Sigmoid colon (tissue), 7 donors: ENCODE results near the gene KRR1. TPM values are rescaled to one million over a fixed set of nuclear protein-coding genes. Genes with fewer than 3 reads are reported as not detected.

Source experiments
- DNase-seq: peaks from one replicate; pipeline ENCODE4 v3.0.0-alpha.2; 2019
- H3K27ac ChIP-seq, 4 donors: fragments of 200-600 bp; sonication (generic); one replicate each; pipeline ENCODE4 v1.5.1; 2016 to 2019; ENCODE audit warnings: mild to moderate bottlenecking in 1 of 4
- H3K27me3 ChIP-seq, 3 donors: fragments of 200-600 bp; sonication (generic); one replicate each; pipeline ENCODE4 v1.5.1; 2019; ENCODE audit warnings: mild to moderate bottlenecking in 1 of 3
- H3K36me3 ChIP-seq, 4 donors: fragments of 200-600 bp; sonication (generic); one replicate each; pipeline ENCODE4 v1.5.1; 2016 to 2019
- H3K4me1 ChIP-seq, 4 donors: fragments of 200-600 bp; sonication (generic); one replicate each; pipeline ENCODE4 v1.5.1; 2017 to 2019
- H3K4me3 ChIP-seq, 4 donors: fragments of 200-600 bp; sonication (generic); one replicate each; pipeline ENCODE4 v1.5.1; 2017 to 2019; ENCODE audit warnings: mild to moderate bottlenecking in 2 of 4, moderate library complexity in 1 of 4
- H3K9me3 ChIP-seq, 4 donors: fragments of 200-600 bp in 3 of 4; sonication (generic) in 3 of 4; one replicate each; pipeline versions ENCODE4 v1.5.1 to v1.6.1; 2013 to 2019
- EP300 ChIP-seq, 4 donors: sonication (generic); formaldehyde crosslinking; IDR thresholded peaks; one replicate each; pipeline ENCODE4 v1.6.1; 2017; ENCODE audit warnings: antibody characterized with exemption in 4 of 4
- POLR2A ChIP-seq, 2 donors: fragments of 450-650 bp; IDR thresholded peaks; one replicate each; pipeline ENCODE4 v1.6.1; 2016; ENCODE audit warnings: antibody characterized with exemption in 2 of 2, mild to moderate bottlenecking in 2 of 2, moderate library complexity in 2 of 2
- POLR2AphosphoS5 ChIP-seq, 4 donors: sonication (generic); formaldehyde crosslinking; IDR thresholded peaks; one replicate each; pipeline ENCODE4 v1.6.1; 2017; ENCODE audit warnings: antibody characterized with exemption in 4 of 4
- WGBS, 2 donors: extraction: QIAGEN DNeasy Blood & Tissue Kit; methylation state at CpG; one replicate each; pipeline ENCODE4 v1.1.7; 2013; 5-methylcytosine and 5-hydroxymethylcytosine counted together
- intact Hi-C: fragments of 100-400 bp; cut with DNase I; formaldehyde crosslinking; loops from one replicate; pipeline ENCODE4 v1.15.1; 2023
- polyA plus RNA-seq, 3 donors: library from polyadenylated mRNA; stranded (reverse); fragments of 200-250 nt; gene quantifications; one replicate each; pipeline ENCODE4 v1.2.3, GENCODE V29; 2013
- total RNA-seq, 4 donors: library from RNA; depleted of rRNA; stranded (reverse); fragments of >200 nt; gene quantifications; one replicate each; pipeline ENCODE4 v1.1.0, GENCODE V29; 2016
- TF ChIP-seq, protein P1 (sequence below), 4 experiments: fragments of 450-650 bp in 3 of 4; fragments of 200-600 bp in 1 of 4; IDR thresholded peaks; one replicate each; pipeline ENCODE4 v1.5.1; 2016 to 2019; ENCODE audit warnings: antibody characterized with exemption in 4 of 4, mild to moderate bottlenecking in 3 of 4, moderate library complexity in 2 of 4
- donor health status: healthy with polysubstance abuse.
- donor health status: Bipolar disorder and iron deficiency.
- donor health status: healthy.

KRR1 gene
- total and polyA plus RNA-seq, 7 donors, result 9.7 to 40.0 (median 20.3) TPM

DNA sequence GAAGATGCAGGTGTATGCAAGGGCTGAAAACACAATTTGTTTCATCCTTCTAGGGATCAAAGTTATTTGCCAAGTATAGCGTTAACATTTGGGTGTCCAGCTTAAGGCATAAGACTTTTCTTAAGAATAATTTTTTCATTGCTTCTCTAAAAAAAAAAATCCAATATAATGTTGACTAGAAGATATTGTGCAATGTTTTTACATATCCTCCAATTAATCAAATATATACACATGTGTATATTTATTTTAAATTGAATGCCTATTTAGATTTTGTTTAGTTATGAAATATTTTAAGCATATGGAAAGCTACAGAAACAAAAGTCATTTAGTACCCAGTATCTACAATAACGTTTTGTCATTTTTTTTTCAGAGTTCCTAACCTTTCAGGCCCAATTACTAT is 28.5 kb upstream of the KRR1 start:
- intact Hi-C loops, result no loop called here
- Histone ChIP-seq H3K36me3 (no peaks in the 10 kb centered on the region), H3K27ac (no peak overlapping the region), H3K4me1 (no peaks in the 10 kb centered on the region), H3K9me3 (no peaks in the 10 kb centered on the region), H3K4me3 (no peak overlapping the region), H3K27me3 (no peaks in the 10 kb centered on the region)
- DNase-seq, result no peak
- WGBS, 2 donors, result 60 to 76% methylated on average over 2 of the region's 2 CpGs
- TF ChIP-seq EP300 (IDR thresholded peaks at IDR 0.05) (no peak), POLR2A (IDR thresholded peaks at IDR 0.05) (no peak), POLR2AphosphoS5 (IDR thresholded peaks at IDR 0.05) (no peak)
- TF ChIP-seq, protein P1, sequence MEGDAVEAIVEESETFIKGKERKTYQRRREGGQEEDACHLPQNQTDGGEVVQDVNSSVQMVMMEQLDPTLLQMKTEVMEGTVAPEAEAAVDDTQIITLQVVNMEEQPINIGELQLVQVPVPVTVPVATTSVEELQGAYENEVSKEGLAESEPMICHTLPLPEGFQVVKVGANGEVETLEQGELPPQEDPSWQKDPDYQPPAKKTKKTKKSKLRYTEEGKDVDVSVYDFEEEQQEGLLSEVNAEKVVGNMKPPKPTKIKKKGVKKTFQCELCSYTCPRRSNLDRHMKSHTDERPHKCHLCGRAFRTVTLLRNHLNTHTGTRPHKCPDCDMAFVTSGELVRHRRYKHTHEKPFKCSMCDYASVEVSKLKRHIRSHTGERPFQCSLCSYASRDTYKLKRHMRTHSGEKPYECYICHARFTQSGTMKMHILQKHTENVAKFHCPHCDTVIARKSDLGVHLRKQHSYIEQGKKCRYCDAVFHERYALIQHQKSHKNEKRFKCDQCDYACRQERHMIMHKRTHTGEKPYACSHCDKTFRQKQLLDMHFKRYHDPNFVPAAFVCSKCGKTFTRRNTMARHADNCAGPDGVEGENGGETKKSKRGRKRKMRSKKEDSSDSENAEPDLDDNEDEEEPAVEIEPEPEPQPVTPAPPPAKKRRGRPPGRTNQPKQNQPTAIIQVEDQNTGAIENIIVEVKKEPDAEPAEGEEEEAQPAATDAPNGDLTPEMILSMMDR (IDR thresholded peaks at IDR 0.05), result no peak

DNA sequence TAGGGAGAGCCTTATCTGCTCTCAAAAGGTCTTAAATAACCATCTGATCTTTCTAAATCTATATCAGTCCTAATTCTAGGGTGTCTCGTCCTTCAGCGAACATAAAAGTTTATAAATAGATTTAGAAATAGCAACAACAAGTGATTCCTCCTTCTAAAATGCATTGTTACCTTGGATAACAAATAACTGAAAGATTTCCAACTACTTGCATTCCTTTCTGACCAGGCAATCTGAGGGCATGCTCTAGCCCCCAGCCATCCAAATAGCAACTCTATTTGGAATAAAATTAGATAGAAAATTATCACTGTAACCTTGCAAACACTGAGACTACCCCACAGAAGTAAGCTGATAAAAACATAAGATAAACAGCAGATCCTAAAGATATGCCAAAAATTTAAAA is 21.8 kb upstream of the KRR1 start:
- no peak for DNase-seq
- TF ChIP-seq POLR2A (IDR thresholded peaks at IDR 0.05) (no peak), EP300 (IDR thresholded peaks at IDR 0.05) (no peak), POLR2AphosphoS5 (IDR thresholded peaks at IDR 0.05) (no peak)
- TF ChIP-seq, protein P1 (IDR thresholded peaks at IDR 0.05), result no peak
- Histone ChIP-seq H3K4me1 (no peaks in the 10 kb centered on the region), H3K9me3 (no peaks in the 10 kb centered on the region), H3K36me3 (no peaks in the 10 kb centered on the region), H3K4me3 (no peak overlapping the region), H3K27ac (no peak overlapping the region), H3K27me3 (no peaks in the 10 kb centered on the region)
- intact Hi-C loops, result no loop called here
- WGBS, 2 donors, result 93 to 96% methylated on average over 2 of the region's 2 CpGs

DNA sequence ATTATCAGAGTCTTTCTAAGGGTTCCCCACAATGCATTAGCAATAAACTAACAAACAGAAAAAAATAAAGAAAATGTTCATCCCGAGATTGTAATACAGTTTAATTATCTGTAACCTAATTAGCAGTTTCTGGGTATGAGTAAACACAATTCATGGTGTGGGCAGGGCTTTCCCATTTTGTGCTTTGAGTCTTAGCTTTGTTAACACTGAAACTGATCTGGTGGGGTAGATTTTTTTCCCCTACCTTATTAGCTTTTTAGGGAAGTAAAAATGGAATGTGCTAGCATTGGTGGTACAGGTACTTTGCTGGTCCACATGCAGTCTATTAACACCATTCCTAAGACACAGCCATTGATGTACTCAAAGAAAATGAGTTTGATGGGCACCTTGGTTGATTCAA is 18.4 kb upstream of the KRR1 start:
- no peaks in the 10 kb centered on the region for H3K27me3 ChIP-seq
- intact Hi-C loops, result no loop called here
- no peaks in the 10 kb centered on the region for H3K4me1 ChIP-seq
- TF ChIP-seq, protein P1 (IDR thresholded peaks at IDR 0.05), result no peak
- H3K36me3 ChIP-seq, result no peaks in the 10 kb centered on the region
- no peak for DNase-seq
- H3K9me3 ChIP-seq, result no peaks in the 10 kb centered on the region
- 30 to 65% methylated on average over 1 of the region's 1 CpG for WGBS, 2 donors
- H3K27ac ChIP-seq, result no peak overlapping the region
- H3K4me3 ChIP-seq, result no peak overlapping the region

DNA sequence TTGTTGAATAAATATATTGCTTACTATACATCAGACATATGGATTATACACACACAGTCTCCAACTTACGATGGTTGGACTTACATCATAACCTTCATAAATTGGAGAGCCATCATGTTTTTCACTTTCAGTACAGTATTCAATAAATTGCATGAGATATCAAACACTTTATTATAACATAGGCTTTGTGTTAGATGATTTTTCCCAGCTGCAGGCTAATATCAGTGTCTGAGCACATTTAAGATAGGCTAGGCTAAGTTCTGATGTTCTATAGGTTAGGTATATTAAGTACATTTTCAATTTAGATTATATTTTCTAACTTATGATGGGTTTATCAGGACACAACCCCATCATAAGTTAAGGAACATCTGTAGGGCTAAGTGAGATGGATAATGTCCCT is 17.9 kb upstream of the KRR1 start:
- Histone ChIP-seq H3K36me3 (no peaks in the 10 kb centered on the region), H3K27ac (no peak overlapping the region), H3K27me3 (no peaks in the 10 kb centered on the region), H3K4me3 (no peak overlapping the region), H3K4me1 (no peaks in the 10 kb centered on the region), H3K9me3 (no peaks in the 10 kb centered on the region)
- intact Hi-C loops, result no loop called here
- WGBS, 2 donors, result 83% methylated on average over 1 of the region's 1 CpG
- DNase-seq, result no peak
- TF ChIP-seq, protein P1 (IDR thresholded peaks at IDR 0.05), result no peak
- TF ChIP-seq POLR2A (IDR thresholded peaks at IDR 0.05), result no peak
- no peak for TF ChIP-seq POLR2AphosphoS5 (IDR thresholded peaks at IDR 0.05)
- TF ChIP-seq EP300 (IDR thresholded peaks at IDR 0.05), result no peak

DNA sequence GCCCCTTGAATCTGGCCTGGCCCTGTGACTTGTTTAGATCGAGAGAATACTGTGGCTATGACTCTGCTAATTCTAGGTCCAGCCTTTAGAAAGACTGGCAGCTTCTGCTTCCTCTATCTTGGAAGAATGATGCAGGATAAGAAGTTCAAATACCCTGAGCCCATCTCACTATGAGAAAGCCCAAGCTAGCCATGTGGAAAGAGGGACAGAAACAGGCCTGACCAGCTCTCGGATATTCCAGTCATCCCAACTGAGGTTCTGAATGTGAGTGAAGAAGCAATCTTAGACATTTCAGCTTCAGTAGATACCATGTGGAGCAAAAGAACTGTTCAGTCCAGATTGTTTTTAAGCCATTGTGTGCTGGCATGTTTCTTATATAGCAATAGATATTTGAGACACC is 17.3 kb upstream of the KRR1 start:
- H3K27me3 ChIP-seq, result no peaks in the 10 kb centered on the region
- no peak for DNase-seq
- no peak overlapping the region for H3K27ac ChIP-seq
- WGBS, 2 donors, result 80 to 89% methylated on average over 2 of the region's 2 CpGs
- no peaks in the 10 kb centered on the region for H3K4me1 ChIP-seq
- no peaks in the 10 kb centered on the region for H3K9me3 ChIP-seq
- H3K36me3 ChIP-seq, result no peaks in the 10 kb centered on the region
- no peak for TF ChIP-seq POLR2AphosphoS5 (IDR thresholded peaks at IDR 0.05)
- TF ChIP-seq, protein P1 (IDR thresholded peaks at IDR 0.05), result no peak
- TF ChIP-seq POLR2A (IDR thresholded peaks at IDR 0.05), result no peak
- no peak for TF ChIP-seq EP300 (IDR thresholded peaks at IDR 0.05)
- intact Hi-C loops, result no loop called here
- H3K4me3 ChIP-seq, result no peak overlapping the region
